Stimulated activated naive CD4-positive, alpha-beta T cell treated with Interleukin-2 at 50 U/mL for 16 hours (primary cell): ENCODE data around the gene MXI1.
A peak's percentile ranks its signal among the peaks of the same experiment; 100 is the strongest.
"Not testable (repeated sequence)": the region's sequence is repeated elsewhere in the genome, so short reads cannot be mapped to it uniquely, and the experiment has no call there.

ENCODE experiments used
- DNase-seq: peaks from one replicate; lab custom pipeline; 2025; lab: John Stamatoyannopoulos, UW

Gene MXI1

DNA sequence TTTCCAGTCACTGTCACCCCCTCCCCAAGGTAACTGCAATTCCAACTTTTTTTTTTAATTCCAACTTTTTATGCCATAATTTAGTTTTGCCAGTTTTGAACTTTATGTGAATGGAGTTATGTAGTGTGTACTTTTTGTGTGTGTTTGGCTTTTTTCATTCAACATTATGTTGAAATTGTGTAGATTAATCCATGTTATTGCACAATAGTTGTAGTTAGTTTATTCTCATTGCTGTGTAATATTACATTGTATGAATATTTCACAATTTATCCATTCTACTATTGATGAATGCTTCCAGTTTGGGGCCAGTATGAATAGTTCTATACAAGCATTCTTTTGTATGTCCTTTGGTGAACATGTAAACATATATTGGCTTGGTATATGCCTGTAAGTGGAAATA is 32.5 kb downstream of the MXI1 start:
- no peak for DNase-seq

GRCh38 chr10:110241407-110241806 is 34.0 kb downstream of the MXI1 start:
- no peak for DNase-seq

DNA sequence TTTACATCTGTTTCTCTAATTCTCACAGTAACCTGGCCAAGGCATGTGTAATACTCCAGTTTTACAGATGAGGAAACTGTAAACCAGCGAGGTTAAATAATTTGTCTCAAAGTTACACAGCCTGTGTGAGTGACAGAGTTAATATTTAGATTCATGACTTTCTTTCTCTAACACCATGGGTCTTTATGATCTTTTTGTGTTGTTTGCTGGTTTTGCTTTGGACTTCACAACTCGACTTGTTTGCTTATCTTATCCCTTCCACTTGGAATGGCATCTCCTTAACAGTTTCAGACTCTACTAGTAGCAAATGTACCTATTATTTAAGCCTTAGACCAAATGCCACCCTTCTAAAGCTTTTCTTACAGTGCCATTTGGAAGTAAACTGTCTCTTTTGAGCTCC is 34.4 kb downstream of the MXI1 start:
- no peak for DNase-seq

DNA sequence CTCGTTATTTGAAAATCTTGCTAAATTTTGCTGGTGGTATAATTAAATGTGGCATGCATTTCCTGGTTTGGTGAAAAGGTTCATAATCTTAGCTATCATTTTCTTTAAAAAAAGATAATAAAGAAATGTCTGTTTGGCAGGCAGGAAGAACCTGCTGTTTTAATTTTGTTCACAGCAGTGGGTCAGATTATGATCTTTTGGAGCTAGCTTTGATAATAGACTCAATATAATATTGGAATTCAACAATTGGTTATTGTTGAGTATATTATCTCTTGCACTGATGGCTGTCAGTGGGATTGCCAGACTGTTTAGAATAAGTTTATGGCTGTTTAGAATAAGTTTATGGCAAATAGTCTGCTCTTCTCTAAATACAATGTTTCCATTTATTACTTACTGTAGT is 35.1 kb downstream of the MXI1 start:
- DNase-seq, result no peak

DNA sequence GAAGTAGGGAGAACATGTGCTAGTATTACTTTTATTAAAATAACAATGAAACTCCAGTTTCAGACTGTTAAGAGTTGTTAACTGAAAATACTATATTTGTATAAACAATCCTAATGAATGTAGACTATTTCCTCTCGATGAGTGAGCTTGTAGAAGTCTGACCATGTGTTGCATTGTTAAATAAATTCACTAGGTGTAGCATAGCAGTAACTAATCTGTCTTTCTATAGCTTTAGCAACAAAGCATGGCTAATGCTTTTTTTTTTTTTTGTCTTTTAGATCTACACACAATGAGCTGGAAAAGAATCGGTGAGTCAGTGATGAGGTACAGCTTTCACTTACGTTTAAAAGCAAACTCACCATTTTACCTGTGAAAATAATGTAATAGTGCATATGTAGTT is 37.1 kb downstream of the MXI1 start:
- no peak for DNase-seq

DNA sequence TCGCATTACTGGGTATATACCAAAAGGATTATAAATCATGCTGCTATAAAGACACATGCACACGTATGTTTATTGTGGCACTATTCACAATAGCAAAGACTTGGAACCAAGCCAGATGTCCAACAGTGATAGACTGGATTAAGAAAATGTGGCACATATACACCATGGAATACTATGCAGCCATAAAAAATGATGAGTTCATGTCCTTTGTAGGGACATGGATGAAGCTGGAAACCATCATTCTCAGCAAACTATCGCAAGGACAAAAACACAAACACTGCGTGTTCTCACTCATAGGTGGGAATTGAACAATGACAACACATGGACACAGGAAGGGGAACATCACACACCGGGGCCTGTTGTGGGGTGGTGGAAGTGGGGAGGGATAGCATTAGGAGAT is 40.4 kb downstream of the MXI1 start:
- not testable (repeated sequence) for DNase-seq

DNA sequence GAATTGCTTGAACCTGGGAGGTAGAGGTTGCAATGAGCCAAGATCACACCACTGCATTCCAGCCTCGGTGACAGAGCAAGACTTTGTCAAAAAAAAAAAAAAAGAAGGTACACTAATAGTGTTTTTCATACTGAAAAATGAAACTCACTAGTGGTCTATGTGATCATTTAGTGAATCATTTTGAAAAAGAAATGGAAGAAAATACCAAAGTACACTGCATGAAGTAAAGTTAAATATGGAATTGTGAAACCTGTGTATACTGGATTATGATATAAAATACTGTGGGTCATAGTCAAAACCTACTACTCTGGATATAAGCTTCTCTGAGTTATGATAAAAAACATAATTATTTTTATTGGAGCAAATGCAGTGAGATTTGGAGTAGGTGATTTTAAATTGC is 42.1 kb downstream of the MXI1 start:
- peak; percentile 19 for DNase-seq

GRCh38 chr10:110251392-110251791 is 44.0 kb downstream of the MXI1 start:
- not testable (repeated sequence) for DNase-seq

DNA sequence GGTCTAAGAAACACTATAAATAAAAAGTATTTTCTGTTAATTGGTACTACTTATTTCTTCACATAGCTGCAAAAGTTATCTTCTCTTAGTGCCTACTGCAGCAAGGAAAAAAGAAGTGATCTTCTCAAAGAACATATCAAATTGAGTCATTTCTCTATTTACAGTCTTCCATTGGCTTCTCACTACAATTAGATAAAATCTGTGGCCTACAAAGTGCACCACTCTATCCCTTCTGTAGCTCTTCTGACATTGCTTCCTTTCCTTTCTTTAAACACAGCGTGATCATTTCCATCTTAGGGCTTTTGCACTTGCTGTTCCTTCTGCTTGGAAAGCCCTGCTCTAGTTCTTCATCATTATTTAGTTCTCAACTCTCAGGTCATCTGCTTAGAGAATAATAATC is 44.7 kb downstream of the MXI1 start:
- DNase-seq, result no peak

DNA sequence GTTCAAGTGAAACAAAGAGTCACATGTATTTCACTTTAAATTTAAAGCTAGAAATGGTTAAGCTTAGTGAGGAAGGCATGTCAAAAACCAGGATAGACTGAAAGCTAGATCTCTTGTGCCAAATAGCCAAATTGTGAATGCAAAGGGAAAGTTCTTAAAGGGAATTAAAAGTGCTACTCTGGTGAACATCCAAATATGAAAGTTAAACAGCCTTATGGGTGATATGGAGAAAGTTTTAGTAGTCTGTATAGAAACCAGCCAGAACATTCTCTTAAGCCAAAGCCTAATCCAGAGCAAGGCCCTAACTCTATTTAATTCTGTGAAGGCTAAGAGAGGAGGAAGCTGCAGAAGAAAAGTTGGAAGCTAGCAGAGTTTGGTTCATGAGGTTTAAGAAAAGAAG is 47.1 kb downstream of the MXI1 start:
- no peak for DNase-seq

DNA sequence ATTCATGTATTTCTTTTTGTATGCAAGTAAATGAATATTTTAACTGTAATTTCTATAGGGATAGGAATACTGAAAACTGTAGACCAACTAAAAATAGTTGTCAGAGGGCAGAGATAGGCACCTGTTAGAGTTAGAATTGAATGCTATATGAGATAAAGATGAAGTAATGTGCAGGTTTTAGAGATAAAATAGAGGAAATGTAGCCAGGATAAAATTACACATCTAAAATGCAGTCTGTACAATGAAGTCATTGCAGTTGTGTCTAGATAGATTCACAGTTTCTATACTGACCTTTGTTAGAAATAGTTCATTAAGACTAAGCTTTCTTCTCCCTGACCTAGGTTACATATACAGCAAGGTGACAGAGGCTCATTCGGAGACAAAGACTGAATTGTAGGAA is 51.1 kb downstream of the MXI1 start:
- DNase-seq, result no peak

DNA sequence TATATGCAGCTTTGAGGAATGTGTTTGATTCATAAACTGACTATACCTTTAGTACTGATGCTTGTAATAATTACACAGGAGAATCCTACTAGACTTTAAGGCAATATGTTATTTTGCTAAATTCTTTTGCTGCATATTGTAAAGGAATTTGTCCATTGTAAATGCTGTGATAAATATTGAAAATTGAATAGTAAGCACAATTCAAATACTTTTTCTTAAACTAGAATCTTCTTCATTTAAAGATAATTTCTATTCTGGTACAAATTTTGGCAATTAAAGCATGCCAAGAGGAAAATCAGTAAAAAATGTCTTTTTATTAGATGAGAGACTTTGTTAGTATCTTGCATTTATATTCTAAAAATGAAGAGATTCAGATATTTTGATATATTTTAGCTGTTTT is 51.9 kb downstream of the MXI1 start:
- no peak for DNase-seq

- no peak for DNase-seq
These were observed 53.5 kb downstream of the MXI1 start for GRCh38 chr10:110260746-110261477.

DNA sequence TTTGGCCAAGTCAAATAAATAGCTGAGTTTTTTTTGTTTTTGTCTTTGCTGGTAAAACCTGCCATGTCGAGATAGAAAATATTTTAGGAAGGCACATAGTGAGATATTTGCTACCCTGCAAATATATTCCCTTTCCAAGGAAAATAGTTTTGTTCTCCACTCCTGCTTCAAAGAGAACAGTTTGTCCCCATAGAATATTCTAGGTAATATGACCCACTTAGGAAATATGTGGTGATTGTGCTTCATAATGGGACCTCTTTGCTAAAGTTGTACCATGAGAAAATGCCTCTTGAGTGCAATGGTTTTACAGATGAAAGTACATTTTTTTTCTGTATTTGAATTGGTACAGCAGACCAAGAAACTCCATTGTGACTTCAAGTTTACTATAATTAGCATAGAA is 55.8 kb downstream of the MXI1 start:
- DNase-seq, result no peak

- DNase-seq, result no peak
These were observed 58.3 kb downstream of the MXI1 start for GRCh38 chr10:110265573-110266193.

GRCh38 chr10:110267276-110267675 is 59.9 kb downstream of the MXI1 start:
- no peak for DNase-seq

GRCh38 chr10:110268442-110268841 is 61.0 kb downstream of the MXI1 start:
- DNase-seq, result no peak

DNA sequence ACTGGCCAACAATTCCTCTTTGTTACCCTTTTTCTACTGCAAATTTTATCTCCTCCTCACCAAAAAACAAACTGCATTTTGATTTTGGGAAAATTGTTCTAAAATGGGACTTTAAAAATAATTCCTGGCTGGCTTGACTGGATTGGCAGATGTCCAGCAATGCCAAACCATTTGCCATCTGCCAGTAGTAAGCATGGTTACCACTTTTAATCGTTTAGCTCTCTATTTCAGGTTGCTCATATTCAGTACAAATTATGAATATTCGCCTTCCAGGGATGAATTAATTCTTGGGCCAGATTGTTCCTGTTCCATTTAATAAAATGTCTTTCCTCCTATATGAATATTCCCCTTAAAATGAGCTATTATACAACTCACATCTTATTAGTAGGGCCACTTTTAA is 61.6 kb downstream of the MXI1 start:
- no peak for DNase-seq

GRCh38 chr10:110269374-110270318 is 62.2 kb downstream of the MXI1 start:
- no peak for DNase-seq

- not testable (repeated sequence) for DNase-seq
These were observed 65.6 kb downstream of the MXI1 start for GRCh38 chr10:110272995-110273394.

DNA sequence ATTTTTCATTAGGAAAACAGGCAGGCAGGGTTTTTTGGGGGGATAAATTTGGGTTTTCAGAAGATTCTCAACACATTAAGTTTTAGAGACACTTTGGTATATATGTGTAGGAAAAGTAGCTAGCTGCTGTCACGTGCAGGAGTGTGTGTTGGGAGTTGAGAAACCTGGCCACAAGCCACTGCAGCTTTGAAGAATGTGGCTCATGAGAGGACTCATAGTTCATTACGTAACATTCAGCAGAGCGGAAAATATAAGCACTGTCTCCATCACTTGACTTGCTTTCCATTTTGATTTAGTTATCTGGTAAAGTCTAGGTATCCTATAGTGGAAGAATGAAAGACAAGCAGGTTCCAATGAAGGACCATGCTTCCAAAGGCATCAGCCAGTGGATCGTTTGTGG is 66.1 kb downstream of the MXI1 start:
- peak; percentile 16 for DNase-seq

DNA sequence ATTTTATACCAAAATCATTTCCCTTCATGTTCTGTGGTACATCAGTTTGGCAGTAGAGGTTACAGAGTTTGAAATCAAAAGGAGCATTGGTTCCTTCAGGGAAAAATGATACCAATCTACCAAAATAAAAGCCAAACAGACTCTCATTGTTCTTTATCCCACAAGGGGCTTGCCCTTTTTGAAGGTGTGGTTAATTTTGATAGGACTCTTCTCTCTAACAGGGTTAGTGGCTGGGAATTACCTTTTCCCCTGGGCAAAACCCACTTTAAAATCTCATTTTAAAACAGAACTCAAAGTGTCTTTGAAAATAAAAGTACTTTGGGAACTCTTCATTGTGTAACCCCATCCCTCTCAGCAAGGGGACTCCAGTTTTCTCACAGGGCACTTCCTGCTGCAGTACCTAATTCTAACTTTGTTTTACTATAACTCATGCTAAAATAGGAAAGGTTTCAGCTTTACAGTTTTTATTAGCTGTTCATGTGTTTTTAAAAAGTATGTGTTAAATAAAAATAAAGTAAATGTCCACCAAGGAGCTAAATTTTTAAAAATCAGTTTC is 66.7 kb downstream of the MXI1 start:
- no peak for DNase-seq

DNA sequence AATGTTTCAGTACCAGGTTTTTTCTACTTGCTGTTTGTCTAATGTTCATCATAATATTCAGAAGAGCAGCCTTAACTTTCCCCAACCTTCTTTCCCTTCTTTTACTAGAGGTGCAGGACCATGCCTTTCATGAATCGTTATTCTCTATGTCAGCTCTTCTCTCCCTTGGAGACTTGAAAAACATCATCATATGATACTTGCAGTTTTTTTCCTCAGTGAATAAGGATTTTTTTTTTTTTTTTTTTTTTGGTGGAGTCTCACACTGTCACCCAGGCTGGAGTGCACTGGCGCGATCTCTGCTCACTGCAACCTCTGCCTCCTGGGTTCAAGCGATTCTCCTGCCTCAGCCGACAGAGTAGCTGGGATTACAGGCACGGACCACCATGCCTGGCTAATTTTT is 67.2 kb downstream of the MXI1 start:
- no peak for DNase-seq
